Central memory CD8-positive, alpha-beta T cell (primary cell): ENCODE results near the gene KCNMB1.

Experiments
- ATAC-seq: fragments of 150-1000 bp; cut with Tn5 transposase; replicated peaks from 2 replicates; pipeline ENCODE4 v1.10.0; 2022; ENCODE audit warnings: mild to moderate bottlenecking, moderate FRiP score, moderate number of reproducible peaks; ENCODE audit not compliant: poor library complexity, severe bottlenecking; ENCODE audit errors: extremely low read depth
- DNase-seq, 2 donors: peaks; one replicate each; pipeline ENCODE4 v3.0.0; 2021; ENCODE audit warnings: low spot score in 2 of 2
- H3K27ac Mint-ChIP-seq: one replicate; pipeline ENCODE4 v1.8.0; 2022; ENCODE audit warnings: low read depth, mild to moderate bottlenecking, moderate library complexity, mixed read lengths
- H3K27me3 Mint-ChIP-seq: one replicate; pipeline ENCODE4 v1.8.0; 2022; ENCODE audit warnings: mixed read lengths
- H3K36me3 Mint-ChIP-seq: one replicate; pipeline ENCODE4 v1.8.0; 2022; ENCODE audit warnings: mild to moderate bottlenecking, moderate library complexity, mixed read lengths; ENCODE audit not compliant: insufficient read depth
- H3K4me1 Mint-ChIP-seq: one replicate; pipeline ENCODE4 v1.8.0; 2022; ENCODE audit warnings: mixed read lengths
- H3K4me3 Mint-ChIP-seq: one replicate; pipeline ENCODE4 v1.8.0; 2022; ENCODE audit warnings: mild to moderate bottlenecking, moderate library complexity, mixed read lengths
- H3K9me3 Mint-ChIP-seq: one replicate; pipeline ENCODE4 v1.8.0; 2022; ENCODE audit warnings: mixed read lengths

Gene KCNMB1

DNA sequence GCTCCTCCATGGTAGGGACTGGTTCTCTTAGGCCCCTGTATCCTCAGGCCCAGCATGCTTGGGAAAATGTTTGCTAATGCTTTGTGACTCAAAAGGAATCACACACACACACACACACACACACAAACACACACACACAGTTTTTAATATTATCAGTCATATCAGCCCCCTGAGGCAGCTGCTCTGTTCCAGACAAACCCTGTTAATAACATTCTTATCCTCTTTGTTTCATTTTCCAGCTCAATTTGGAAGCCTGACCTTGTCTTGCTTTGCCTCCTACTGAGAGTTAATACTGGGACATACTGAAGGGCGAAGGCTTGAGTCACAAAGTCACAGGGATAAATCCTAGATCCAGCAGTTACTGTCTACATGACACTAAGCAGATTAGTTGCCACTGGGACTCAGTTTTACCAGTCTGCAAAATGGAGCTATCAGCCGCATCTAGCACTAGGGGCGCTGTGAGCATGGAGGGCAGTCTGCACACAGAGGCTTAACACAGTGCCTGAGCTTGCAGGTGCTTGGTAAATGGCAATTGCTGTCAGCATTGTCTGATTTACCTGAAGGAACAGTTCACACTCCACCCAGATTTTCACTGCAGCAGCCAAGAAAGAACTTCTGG, 37.1 kb upstream of the KCNMB1 start:
- Mint-ChIP-seq H3K4me3 (no peak overlapping the region), H3K27me3 (peaks cover 19% of the 10 kb centered on the region), H3K27ac (no peak overlapping the region), H3K9me3 (no peaks in the 10 kb centered on the region), H3K4me1 (no peaks in the 10 kb centered on the region), H3K36me3 (no peaks in the 10 kb centered on the region)
- no peak for ATAC-seq
- DNase-seq: no peak

GRCh38 chr5:170425731-170426130, 36.6 kb upstream of the KCNMB1 start:
- H3K27me3 Mint-ChIP-seq: peaks cover 14% of the 10 kb centered on the region
- H3K4me1 Mint-ChIP-seq: peaks cover 4% of the 10 kb centered on the region
- H3K4me3 Mint-ChIP-seq: no peak overlapping the region
- ATAC-seq (no peak), DNase-seq (no peak)
- no peaks in the 10 kb centered on the region for H3K36me3 Mint-ChIP-seq
- H3K27ac Mint-ChIP-seq: no peak overlapping the region
- H3K9me3 Mint-ChIP-seq: no peaks in the 10 kb centered on the region

DNA sequence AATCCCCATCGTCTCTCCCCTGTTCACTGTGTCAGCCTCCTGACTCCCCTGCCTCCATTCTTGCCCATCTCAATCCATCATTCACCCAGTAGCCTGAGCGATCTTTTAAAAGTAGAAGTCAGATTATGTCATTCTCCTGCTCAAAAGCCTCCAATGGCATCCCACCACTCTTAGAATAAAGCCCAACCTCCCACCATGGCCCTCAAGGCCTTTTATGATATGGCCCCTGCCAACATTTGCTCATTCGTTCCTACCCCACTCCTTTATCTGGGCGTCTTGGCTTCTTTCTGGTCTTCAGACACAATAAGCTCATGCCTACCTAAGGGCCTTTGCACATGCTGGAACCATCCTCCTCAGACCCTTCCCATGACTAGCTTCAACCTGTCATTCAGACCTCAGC, 35.5 kb upstream of the KCNMB1 start:
- ATAC-seq: no peak
- H3K27ac Mint-ChIP-seq: no peak overlapping the region
- DNase-seq: no peak
- peaks cover 9% of the 10 kb centered on the region for H3K27me3 Mint-ChIP-seq
- no peaks in the 10 kb centered on the region for H3K9me3 Mint-ChIP-seq
- H3K4me1 Mint-ChIP-seq: peaks cover 7% of the 10 kb centered on the region
- no peaks in the 10 kb centered on the region for H3K36me3 Mint-ChIP-seq
- no peak overlapping the region for H3K4me3 Mint-ChIP-seq

DNA sequence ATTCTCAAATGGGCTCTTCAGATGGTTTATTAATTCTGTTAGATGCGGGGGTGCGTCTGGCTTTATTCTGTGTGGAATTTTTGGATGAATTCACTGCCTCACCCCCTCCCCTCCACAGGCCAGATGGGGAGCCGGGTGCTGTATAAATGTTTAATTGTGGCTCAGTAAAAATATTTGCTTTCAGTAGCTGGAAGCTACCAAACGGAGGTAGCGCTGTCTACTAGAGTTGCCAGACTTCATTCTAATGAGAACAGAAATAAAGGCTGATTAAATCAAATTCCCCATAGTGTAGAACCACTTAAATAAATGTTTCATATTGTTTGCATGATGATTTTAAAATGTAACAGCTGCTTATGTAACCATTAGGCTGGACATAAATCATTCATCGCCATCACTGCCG, 34.5 kb upstream of the KCNMB1 start:
- DNase-seq (no peak), ATAC-seq (no peak)
- Mint-ChIP-seq H3K27ac (no peak overlapping the region), H3K36me3 (no peaks in the 10 kb centered on the region), H3K27me3 (peaks cover 16% of the 10 kb centered on the region), H3K4me3 (no peak overlapping the region), H3K9me3 (no peaks in the 10 kb centered on the region), H3K4me1 (peaks cover 7% of the 10 kb centered on the region)

DNA sequence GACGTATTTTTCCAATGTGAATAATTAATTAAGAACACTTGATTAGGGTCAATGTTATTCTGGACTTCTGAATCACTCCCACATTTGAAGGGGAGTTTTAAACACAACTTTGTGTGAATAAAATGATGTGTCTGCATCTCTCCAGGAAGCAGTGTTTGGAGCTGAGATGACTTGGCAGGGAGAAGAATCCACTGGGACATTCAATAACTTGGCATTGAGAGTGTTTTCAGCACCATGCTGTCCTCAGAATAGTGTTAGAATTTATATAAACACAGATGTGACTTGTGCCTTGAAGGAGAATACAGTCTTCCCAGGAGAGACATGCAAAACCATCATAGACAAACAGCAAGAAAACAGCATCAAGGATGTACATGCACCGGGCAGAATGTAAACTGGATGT, 32.7 kb upstream of the KCNMB1 start:
- no peak overlapping the region for H3K27ac Mint-ChIP-seq
- no peak overlapping the region for H3K4me3 Mint-ChIP-seq
- H3K4me1 Mint-ChIP-seq: peaks cover 14% of the 10 kb centered on the region
- H3K9me3 Mint-ChIP-seq: no peaks in the 10 kb centered on the region
- H3K36me3 Mint-ChIP-seq: no peaks in the 10 kb centered on the region
- ATAC-seq: no peak
- H3K27me3 Mint-ChIP-seq: peaks cover 20% of the 10 kb centered on the region
- DNase-seq: no peak

- peaks cover 20% of the 10 kb centered on the region for H3K27me3 Mint-ChIP-seq
- peaks cover 14% of the 10 kb centered on the region for H3K4me1 Mint-ChIP-seq
- H3K27ac Mint-ChIP-seq: no peak overlapping the region
- no peaks in the 10 kb centered on the region for H3K36me3 Mint-ChIP-seq
- peak; percentile 23 to 28 for DNase-seq
- no peak overlapping the region for H3K4me3 Mint-ChIP-seq
- ATAC-seq: peak; percentile 36
- H3K9me3 Mint-ChIP-seq: no peaks in the 10 kb centered on the region
Observed at GRCh38 chr5:170420806-170421412, 31.7 kb upstream of the KCNMB1 start.

DNA sequence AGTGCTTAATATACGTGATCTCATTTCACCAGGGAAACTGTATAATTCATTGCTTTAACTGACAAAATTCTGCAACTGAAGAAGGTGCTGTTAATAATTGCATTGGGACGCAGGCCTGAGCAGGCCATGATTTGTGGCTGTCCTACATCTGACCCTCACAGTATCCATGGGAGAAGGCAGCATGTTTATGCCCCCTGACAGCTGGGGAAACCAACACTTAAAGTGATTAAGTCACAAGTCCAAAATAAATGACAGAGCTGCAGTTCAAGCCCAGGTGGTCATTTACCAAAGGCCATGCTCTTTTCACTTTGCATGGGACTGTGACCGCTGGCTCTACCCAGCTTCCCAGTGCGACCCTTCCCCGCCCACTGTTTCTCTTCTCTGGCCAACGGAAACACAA, 30.5 kb upstream of the KCNMB1 start:
- H3K4me1 Mint-ChIP-seq: peaks cover 14% of the 10 kb centered on the region
- DNase-seq: no peak
- no peak overlapping the region for H3K4me3 Mint-ChIP-seq
- no peak overlapping the region for H3K27ac Mint-ChIP-seq
- ATAC-seq: no peak
- H3K27me3 Mint-ChIP-seq: peaks cover 20% of the 10 kb centered on the region
- H3K36me3 Mint-ChIP-seq: no peaks in the 10 kb centered on the region
- H3K9me3 Mint-ChIP-seq: no peaks in the 10 kb centered on the region

GRCh38 chr5:170418736-170419135, 29.6 kb upstream of the KCNMB1 start:
- ATAC-seq (no peak), DNase-seq (no peak)
- no peaks in the 10 kb centered on the region for H3K36me3 Mint-ChIP-seq
- peaks cover 14% of the 10 kb centered on the region for H3K4me1 Mint-ChIP-seq
- H3K27ac Mint-ChIP-seq: no peak overlapping the region
- H3K27me3 Mint-ChIP-seq: peaks cover 14% of the 10 kb centered on the region
- no peaks in the 10 kb centered on the region for H3K9me3 Mint-ChIP-seq
- no peak overlapping the region for H3K4me3 Mint-ChIP-seq

- Mint-ChIP-seq H3K4me1 (peaks cover 14% of the 10 kb centered on the region), H3K4me3 (no peak overlapping the region), H3K27me3 (peaks cover 11% of the 10 kb centered on the region), H3K36me3 (no peaks in the 10 kb centered on the region), H3K9me3 (no peaks in the 10 kb centered on the region), H3K27ac (no peak overlapping the region)
- no peak for ATAC-seq
- DNase-seq: no peak
Observed at GRCh38 chr5:170416526-170416925, 27.4 kb upstream of the KCNMB1 start.

- Mint-ChIP-seq H3K36me3 (no peaks in the 10 kb centered on the region), H3K27ac (no peak overlapping the region), H3K27me3 (peaks cover 11% of the 10 kb centered on the region), H3K4me3 (no peak overlapping the region), H3K4me1 (peaks cover 7% of the 10 kb centered on the region), H3K9me3 (no peaks in the 10 kb centered on the region)
- ATAC-seq (no peak), DNase-seq (no peak)
Observed at GRCh38 chr5:170414786-170415185, 25.6 kb upstream of the KCNMB1 start.

GRCh38 chr5:170413897-170414296, 24.7 kb upstream of the KCNMB1 start:
- Mint-ChIP-seq H3K27ac (no peak overlapping the region), H3K4me1 (peaks cover 7% of the 10 kb centered on the region), H3K27me3 (peaks cover 6% of the 10 kb centered on the region), H3K4me3 (no peak overlapping the region), H3K36me3 (no peaks in the 10 kb centered on the region), H3K9me3 (no peaks in the 10 kb centered on the region)
- DNase-seq (no peak), ATAC-seq (no peak)

DNA sequence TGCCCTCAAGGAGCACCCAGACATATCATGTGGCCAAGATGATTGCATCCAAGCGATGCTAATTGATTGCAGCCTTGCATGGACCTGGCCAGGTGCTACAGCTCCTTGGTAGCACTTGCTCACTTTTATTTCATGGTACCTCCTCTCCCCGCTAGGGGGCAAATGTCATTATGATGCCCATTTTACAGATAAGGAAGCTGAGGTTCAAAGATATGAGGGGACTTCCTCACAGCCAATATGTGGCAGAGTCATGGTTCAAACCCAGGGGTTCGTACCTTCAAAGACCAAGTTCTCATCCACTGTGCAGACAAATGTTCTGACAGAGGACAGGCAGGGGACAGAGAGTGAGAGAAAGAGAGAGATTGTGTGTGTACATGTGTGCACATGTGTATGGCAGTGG, 21.9 kb upstream of the KCNMB1 start:
- Mint-ChIP-seq H3K4me3 (no peak overlapping the region), H3K27me3 (peaks cover 13% of the 10 kb centered on the region), H3K36me3 (no peaks in the 10 kb centered on the region), H3K9me3 (no peaks in the 10 kb centered on the region), H3K4me1 (no peaks in the 10 kb centered on the region), H3K27ac (no peak overlapping the region)
- ATAC-seq (no peak), DNase-seq (no peak)

GRCh38 chr5:170410401-170410800, 21.2 kb upstream of the KCNMB1 start:
- ATAC-seq: no peak
- no peak overlapping the region for H3K27ac Mint-ChIP-seq
- H3K9me3 Mint-ChIP-seq: no peaks in the 10 kb centered on the region
- no peaks in the 10 kb centered on the region for H3K4me1 Mint-ChIP-seq
- no peak overlapping the region for H3K4me3 Mint-ChIP-seq
- peaks cover 13% of the 10 kb centered on the region for H3K27me3 Mint-ChIP-seq
- no peak for DNase-seq
- H3K36me3 Mint-ChIP-seq: no peaks in the 10 kb centered on the region
